HS-27A (cell line): ENCODE measurements around the gene ZSWIM9.
"Not testable (repeated sequence)": the region's sequence is repeated elsewhere in the genome, so short reads cannot be mapped to it uniquely, and the experiment has no call there.

Source experiments
- DNase-seq: peaks from one replicate; pipeline ENCODE4 v3.0.0-alpha.2; 2012; ENCODE audit warnings: low read depth, missing footprints

ZSWIM9 gene

GRCh38 chr19:48218997-48219396, 48.5 kb downstream of the ZSWIM9 start:
- no peak for DNase-seq

GRCh38 chr19:48220784-48221183, 50.3 kb downstream of the ZSWIM9 start:
- DNase-seq: not testable (repeated sequence)

- no peak for DNase-seq
These were observed 51.1 kb downstream of the ZSWIM9 start for GRCh38 chr19:48221628-48222027.

- no peak for DNase-seq
These were observed 60.2 kb downstream of the ZSWIM9 start for GRCh38 chr19:48230555-48231129.

GRCh38 chr19:48237057-48237456, 66.6 kb downstream of the ZSWIM9 start:
- DNase-seq: no peak

GRCh38 chr19:48239120-48239519, 68.6 kb downstream of the ZSWIM9 start:
- DNase-seq: no peak

GRCh38 chr19:48239582-48240141, 69.2 kb downstream of the ZSWIM9 start:
- DNase-seq: no peak

GRCh38 chr19:48241771-48242170, 71.3 kb downstream of the ZSWIM9 start:
- not testable (repeated sequence) for DNase-seq

GRCh38 chr19:48244281-48244680, 73.8 kb downstream of the ZSWIM9 start:
- DNase-seq: no peak

GRCh38 chr19:48246101-48246500, 75.6 kb downstream of the ZSWIM9 start:
- DNase-seq: no peak

GRCh38 chr19:48247212-48247611, 76.7 kb downstream of the ZSWIM9 start:
- DNase-seq: no peak
